ENCODE data around the gene IPCEF1.
A peak's percentile ranks its signal among the peaks of the same experiment; 100 is the strongest.

IPCEF1 gene

DNA sequence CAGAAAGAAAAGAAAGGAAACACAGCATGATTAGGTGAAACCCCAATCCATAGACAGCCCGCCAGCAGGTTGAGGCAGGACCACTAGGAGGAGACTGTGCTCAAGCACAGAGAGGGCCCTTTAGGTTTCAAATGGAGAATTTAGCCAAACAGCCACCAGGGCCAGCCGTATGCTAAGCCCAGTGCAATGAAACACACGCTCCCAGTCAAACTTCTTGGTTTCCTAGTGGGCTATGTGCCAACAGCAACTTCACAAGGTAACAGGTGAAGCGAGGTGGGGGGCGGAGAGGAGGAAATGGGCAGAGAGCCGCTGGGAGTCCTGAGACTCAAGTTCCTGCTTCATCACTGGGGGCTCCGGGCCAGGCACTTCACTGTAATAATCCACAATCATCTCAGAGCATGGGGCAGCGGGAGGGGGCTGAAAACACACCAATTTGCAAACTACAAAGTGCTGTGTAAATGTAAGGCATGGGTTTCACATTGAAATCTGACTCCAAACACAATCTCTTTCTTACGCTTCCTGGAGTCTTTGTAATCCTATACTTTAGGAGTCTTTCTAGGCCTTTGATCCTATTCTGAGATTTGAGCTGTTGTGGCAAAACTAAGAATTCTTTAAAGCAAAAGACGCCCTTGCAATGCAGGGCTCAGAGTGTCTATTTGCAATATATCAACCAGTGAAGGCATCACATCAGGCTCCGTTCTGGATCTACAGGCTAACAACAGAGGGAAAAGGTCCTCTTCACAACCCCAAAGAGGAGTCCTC lies 200.3 kb downstream of the IPCEF1 start:
- peak; percentile 24 to 64 (median 48) for DNase-seq

DNA sequence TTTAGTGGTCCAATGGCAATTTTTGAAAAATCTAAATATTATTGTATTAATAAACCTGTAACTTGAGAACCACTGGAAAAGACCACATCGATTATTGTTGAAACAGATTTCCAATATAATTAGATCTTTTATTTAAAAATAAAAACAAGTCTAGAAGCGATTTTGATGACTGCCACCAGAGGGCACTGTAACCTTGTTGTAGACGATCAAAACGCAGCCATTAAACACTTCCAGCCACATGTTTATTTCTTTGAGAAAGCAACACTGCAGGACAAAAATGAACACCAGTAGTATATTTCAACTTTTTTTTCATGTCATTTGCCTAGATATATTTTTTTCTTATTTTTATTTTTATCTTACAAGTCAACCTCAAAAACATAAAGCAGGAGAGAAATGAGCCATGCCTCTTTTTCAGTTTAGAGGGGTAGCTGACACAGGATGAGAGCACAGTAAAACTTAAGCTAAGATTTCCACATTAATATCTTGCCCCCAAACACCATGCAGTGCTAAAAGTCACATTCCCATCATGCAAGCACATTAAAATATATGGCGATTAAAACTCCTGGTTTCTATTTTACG lies 202.1 kb downstream of the IPCEF1 start:
- peak; percentile 20 to 68 (median 52) for DNase-seq

DNA sequence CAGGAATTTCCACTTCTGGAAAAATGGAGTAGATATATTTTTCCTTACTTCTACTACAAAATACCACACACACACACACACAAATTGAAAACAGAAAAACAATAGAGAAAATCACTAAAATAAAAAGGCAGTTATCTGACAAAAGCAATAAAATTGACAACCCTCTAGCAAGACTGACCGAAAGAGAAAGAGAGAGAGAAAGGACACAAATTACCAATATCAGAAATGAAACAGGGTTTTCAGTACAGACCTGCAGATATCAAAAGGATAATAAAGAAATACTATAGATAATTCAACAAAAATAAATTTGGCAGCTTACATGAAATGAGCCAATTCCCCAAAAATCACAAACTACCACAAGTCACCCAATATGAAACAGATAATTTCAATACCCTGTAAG lies 212.8 kb downstream of the IPCEF1 start:
- no peak for DNase-seq

DNA sequence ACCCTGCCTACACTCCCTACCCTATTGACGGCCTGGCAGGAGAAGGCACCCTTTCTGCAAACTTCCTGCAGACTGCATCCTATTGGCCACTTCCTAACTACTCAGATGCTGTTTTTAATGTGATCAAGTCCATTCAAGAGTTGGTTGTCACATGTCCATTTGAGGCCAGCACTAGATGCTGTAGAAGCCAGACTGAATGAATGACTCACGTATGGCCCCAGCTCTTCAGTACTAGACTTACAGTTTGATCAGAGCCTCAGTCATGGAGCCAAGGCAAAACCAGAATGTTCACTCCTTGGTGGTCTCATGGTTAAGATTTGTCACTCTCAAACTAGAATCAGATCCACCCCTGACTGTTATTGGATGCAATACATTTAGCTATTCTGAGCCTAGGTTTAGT lies 215.9 kb downstream of the IPCEF1 start:
- no peak for DNase-seq

DNA sequence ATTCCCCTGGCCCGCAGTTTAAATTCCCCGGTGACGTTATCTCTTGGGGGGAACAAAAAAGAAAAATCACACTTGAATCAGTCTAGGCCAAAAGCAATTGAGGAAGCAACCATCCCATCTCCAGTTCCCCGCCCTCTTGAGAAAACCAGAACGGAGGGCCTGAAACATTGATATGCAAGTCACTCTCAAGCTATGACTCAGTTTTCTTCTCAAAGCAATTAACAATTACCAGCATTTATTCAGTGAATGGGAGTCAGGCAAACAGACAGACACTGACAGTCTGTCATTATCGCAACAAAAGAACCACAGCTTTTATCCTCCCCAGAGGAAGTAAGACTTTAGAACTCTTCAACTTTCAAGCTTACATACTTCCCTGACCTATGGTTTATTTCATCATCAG lies 216.7 kb downstream of the IPCEF1 start:
- no peak for DNase-seq

DNA sequence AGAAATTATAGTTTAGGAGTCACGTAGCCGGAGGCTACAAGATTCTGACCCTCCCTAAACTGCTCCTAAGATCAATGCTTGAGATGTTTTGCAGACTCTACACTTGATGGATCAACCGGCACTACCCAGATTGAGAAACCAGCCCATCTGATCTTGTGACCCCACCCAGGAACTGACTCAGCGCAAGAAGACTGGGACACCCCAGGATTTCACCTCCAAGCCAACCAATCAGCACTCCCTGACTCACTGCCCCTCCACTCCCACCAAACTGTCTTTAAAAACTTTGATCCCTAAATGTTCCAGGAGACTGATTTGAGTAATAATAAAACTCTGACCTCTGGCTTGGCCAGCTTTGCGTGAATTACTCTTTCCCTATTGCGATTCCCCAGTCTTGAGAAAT lies 217.8 kb downstream of the IPCEF1 start:
- no peak for DNase-seq

DNA sequence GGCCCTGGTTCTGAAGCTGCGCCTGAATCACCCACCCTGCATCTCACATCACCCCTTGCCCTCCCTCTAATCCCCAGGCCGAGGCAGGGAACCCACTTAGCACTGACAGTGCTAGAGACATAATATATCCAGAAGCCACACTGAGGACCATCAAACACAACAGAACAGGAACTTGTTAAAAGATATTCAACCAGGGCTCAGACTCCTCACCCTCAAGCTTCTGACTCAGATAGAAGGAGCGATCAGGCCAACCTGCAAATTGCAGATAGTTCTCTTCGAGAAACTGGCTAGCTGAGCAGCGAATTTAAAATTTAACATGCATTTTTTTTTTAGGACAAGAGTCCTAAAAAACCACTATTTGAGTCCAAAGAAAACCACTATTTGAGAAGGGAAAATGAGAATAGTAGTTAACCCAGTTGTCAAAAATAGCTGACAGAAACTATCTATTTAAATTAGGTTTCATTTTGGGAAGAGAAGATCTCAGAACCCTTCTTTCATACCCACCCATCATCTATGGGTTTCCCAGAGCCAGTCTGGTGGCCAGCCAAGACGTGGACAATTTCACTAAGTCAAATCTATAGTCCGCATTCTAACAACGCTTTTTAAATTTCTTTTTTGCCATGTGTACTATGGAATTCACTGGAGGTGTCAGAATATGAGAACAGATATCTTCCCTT lies 222.0 kb downstream of the IPCEF1 start:
- DNase-seq, result no peak

DNA sequence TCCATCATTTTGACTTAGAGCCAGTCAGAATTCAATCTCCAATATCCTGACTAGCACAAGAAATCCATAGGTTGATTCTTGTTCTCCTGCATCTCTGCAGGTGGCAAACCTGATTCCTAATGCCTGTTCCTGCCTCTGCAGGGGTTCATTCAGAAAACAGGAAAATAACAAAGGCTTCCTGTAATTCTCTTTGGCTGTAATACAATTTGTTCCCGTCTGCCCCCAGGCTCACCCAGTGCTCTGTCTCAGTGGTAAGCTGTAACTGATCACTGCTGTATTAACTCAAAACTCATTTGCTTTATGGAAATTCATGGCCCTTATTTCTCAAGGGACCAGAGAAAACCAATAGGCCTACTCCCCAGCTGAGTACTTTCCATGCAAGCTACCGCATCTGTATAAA lies 228.9 kb downstream of the IPCEF1 start:
- DNase-seq, result no peak

DNA sequence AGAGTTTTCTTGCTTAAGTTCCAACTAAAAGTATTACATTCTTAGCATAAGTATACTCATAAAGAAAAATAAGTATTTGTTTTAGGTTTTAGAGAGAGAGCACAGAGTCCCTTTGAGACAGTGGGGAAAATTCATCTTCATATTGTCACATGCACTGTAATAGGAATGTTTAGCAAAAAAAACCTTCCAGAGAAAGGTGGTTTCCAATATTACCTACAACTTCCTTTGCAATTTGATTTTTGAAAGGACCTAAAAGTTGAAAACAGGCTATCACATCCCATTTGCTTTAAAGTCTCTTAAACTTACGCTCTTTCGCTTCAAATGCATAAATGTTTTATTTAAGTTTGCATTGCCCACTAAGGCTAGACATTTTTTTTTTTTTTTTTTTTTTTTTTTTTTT lies 231.2 kb downstream of the IPCEF1 start:
- no peak for DNase-seq

DNA sequence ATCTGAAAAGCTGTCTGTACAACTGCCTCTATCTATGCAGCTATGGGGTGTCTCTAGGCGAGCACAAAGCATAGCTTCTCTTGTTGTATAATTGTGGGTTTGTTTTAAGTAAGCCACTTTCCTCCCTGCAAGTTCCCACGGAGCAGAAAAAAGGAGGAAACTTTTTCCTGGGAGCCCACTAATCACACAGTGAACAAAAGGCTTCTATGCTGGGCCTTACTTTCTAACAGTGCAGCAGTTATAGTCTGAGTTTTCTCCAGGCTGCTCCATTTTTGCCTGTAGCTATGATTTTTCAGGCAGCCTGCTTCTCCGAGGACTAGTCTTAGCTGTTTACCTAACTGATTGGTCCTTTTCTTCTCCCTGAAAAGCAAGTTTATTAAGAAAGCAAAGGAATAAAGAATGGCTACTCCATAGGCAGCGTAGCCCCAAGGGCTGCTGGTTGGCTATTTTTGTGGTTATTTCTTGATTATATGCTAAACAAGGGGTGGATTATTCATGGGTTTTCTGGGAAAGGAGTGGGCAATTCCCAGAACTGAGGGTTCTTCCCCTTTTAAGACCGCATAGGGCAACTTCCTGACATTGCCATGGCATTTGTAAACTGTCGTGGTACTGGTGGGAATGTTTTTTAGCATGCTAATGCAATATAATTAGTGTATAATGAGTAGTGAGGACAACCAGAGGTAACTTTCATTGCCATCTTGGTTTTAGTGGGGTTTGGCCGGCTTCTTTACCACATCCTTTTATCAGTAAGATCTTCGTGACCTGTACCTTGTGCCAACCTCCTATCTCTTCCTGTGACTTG lies 233.2 kb downstream of the IPCEF1 start:
- no peak for DNase-seq

DNA sequence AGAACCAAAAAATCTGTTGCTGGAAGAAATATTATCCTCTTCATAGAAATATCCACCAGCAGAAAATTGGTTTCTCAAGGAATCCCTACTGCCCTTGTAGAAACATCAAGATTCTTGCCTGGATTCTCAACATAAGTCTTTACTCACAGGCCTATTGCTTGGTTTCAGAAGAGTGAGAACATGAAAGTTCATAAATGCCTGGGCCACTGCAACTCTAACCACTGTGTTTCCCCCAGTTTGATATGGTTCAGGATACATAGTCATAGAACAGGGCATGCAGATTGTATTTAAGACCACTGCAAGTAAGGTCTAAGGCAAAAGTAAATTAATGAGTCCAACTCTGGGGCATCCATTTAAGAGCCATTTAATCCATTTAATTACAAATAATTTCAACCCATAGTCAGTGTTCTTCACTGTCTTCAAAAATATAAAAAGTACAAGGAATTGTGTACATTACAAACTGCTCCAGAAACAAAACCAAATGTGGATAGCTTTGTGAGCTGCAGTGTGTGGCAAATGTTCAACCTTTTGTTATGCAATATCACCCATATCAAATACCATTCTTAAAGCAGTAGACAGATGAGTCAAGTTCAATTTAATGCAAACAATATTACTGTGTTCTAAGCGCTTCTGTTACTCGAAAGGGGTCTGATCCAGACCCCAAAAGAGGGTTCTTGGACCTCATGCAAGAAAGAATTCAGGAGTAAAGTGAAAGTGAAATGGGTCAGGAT lies 234.2 kb downstream of the IPCEF1 start:
- DNase-seq, result no peak

DNA sequence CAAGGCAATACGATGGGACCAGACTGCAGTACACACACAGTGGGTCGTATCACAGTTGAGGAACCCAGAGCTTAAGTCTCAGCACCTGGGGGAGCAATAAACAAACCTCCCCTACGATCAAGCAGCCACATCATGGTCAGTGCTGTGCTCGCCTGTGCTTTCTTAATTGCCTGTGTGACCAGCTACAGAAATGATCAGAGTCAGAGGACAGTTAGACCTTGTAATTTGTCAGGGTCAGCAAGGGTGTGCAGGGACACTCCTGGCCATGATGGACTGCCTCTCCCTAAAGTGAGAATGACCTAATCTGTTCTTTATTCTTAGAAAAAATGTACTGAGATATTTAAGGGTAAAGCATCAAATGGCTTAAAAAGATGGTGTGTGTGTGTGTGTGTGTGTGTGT lies 239.1 kb downstream of the IPCEF1 start:
- no peak for DNase-seq

DNA sequence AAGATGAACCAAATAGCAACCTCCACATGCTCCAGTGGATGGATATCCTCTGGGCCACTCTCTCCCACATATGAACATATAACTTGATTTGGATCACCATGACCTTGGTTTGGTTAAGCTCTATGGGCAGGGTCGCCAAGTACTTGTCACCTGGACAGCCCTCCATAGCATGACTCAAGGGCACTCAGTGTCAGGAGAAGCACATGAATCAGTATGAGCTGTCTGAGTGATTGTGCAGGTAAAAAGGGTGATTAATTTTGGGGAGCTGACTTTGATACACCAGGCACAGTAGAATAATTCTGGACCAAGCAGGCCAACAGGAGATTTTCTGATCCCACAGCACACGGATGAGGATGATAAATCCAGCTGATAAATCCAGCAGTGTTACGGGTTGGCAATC lies 243.2 kb downstream of the IPCEF1 start:
- DNase-seq, result no peak

DNA sequence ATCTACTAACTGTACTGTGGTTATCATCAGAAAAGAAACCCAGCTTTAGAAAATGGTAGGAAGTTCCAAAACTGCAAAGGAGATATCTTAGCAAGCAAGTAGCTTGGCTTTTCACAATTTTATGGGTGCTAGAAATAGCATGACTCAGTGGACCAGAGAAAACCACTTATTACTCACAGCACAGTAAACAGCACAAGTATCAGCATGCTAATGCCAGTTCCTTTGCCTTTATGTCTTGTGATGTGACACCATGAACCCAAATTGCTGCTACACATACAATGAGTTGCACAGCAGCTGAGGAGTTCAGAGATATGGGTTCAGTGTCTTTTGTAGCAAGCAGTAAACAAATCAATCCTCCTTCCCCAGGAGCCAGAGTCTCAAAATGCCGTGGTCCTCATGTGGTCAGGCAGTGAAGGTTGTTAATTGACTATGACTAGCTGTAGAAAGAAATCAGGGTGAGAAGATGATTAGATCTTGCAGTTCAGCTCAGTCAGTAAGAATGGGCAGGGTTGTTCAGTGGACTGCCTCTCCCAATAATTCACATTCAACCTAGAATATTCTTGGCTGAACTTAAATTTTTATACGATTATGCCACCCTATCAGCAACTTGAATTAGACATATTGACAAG lies 244.3 kb downstream of the IPCEF1 start:
- DNase-seq, result no peak

DNA sequence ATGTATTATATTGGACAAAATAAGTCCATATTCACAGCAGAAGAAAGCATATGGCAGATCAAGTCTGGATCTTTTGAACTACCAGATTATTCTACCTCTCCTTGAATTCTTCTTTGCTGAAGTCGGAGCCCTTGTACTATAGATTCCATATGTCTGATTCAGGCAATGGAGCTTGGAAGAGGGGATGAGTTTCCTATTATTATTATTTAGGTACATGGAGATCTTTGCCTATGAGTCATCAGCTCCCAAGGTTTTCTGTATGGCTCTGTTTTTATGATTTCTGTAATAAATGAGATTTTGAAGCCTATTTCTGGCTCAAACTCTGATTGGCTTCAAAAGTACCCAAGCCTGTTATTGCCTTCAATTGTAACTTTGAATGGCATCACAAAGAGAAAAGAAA lies 245.6 kb downstream of the IPCEF1 start:
- DNase-seq, result no peak

DNA sequence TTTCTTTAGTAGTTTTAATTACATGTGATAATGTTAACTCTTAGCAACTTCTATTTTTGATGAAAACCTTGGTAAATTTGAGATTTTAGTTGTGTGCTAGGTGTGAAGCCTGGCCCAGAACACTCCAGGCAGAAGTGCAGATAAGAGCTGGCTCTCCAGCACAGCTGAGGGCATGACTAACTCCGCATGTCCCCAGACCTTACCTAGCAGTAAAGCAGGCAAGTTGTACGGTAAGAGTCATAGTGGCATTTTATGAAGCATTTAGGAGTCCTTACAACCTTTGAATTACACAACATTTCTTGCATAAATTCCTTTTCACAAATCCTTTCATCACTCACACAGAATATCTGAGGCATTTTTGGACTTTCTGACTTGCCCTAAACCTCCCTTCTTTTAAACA lies 250.4 kb downstream of the IPCEF1 start:
- no peak for DNase-seq
